HUES64 (cell line): ENCODE results near the gene LTV1.
"Not testable (repeated sequence)": the region's sequence is repeated elsewhere in the genome, so short reads cannot be mapped to it uniquely, and the experiment has no call there.

Source experiments
- H3K27ac ChIP-seq: 2 replicates; pipeline ENCODE4 v1.7.0; 2013; ENCODE audit warnings: low read depth, low read length, inconsistent platforms
- H3K27me3 ChIP-seq: 2 replicates; pipeline ENCODE4 v1.6.1; 2013; ENCODE audit warnings: mild to moderate bottlenecking, low read length; ENCODE audit not compliant: insufficient read depth
- H3K36me3 ChIP-seq: 2 replicates; pipeline ENCODE4 v1.6.1; 2013; ENCODE audit warnings: mild to moderate bottlenecking, low read length; ENCODE audit not compliant: insufficient read depth
- H3K4me1 ChIP-seq: 2 replicates; pipeline ENCODE4 v1.6.1; 2013; ENCODE audit warnings: mild to moderate bottlenecking, low read length, moderate library complexity; ENCODE audit not compliant: insufficient read depth
- H3K4me3 ChIP-seq: 2 replicates; pipeline ENCODE4 v1.5.1; 2013; ENCODE audit warnings: mild to moderate bottlenecking, low read length, moderate library complexity
- H3K9ac ChIP-seq: 2 replicates; pipeline ENCODE4 v1.6.1; 2013; ENCODE audit warnings: mild to moderate bottlenecking, low read depth, low read length
- H3K9me3 ChIP-seq: 2 replicates; pipeline ENCODE4 v1.6.1; 2013; ENCODE audit warnings: low read depth, low read length; ENCODE audit not compliant: insufficient read depth
- WGBS: fragments of 150-250, 120-280 bp; methylation state at CpG from one replicate; pipeline ENCODE4 v1.1.7; 2013; ENCODE audit warnings: missing lambda C conversion rate; 5-methylcytosine and 5-hydroxymethylcytosine counted together

Gene LTV1

DNA sequence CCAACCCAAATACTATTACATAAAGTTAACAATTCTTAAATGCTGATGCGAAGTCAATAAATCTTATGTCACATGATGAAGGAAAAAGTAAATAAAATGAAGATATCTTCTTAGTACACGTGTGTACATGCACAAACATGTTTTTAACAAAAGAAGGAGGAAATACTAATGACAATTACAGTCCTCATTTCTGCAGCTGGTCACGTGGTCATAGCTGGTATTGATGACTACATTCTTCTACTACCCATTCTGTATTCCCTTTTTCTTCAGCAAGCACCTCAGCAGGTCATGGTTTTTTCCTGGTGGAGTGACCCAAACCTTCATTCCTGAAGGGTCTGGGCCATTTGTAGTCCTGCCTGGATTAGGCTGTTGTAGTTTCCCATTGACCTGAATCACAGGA, 25.7 kb downstream of the LTV1 start:
- H3K4me1 ChIP-seq, H3K4me3 ChIP-seq, H3K9ac ChIP-seq, H3K27ac ChIP-seq, H3K9me3 ChIP-seq, H3K27me3 ChIP-seq: not testable (repeated sequence)
- WGBS: 84% methylated on average over 2 of the region's 3 CpGs
- H3K36me3 ChIP-seq: peaks cover 17% of the 10 kb centered on the region

DNA sequence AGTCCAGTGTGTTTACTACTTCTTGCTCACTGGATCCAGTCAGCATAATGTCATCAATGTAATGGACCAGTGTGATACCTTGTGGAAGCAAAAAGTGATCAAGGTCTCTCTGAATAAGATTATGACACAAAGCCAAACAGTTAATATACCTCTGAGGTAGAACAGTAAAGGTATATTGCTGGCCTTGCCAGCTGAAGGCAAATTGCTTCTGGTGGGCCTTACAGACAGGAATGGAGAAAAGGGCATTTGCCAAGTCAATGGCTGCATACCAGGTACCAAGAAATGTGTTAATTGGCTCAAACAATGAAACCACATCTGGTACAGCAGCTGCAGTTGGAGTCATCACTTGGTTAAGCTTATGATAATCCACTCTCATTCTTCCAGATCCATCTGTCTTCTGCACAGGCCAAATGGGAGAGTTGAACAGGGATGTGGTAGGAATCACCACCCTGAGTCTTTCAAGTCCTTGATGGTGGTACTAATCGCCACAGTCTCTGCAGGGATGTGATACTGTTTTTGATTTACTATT, 28.1 kb downstream of the LTV1 start:
- H3K4me3 ChIP-seq, H3K27me3 ChIP-seq, H3K9me3 ChIP-seq, H3K4me1 ChIP-seq, H3K9ac ChIP-seq, H3K36me3 ChIP-seq, H3K27ac ChIP-seq: not testable (repeated sequence)
- WGBS: 79% methylated on average over 1 of the region's 1 CpG

DNA sequence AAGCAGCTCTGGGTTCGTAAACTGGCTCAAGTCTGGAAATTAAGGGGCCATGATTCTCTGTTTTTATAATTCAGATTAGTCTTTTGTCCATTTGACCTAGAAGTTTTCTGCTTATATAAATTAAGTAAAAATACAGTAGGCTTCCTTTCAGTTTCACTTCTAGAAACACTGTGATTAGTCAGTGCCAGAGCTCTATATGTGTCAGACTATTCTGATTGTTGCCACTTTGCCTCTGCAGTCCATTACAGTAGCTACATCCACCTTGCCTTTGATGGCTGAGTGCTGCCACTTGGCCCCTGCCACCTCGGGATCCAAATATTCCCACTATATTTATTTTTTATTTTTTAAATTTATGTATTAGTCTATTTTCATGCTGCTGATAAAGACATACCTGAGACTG, 29.1 kb downstream of the LTV1 start:
- WGBS: 88% methylated on average over 1 of the region's 2 CpGs
- Histone ChIP-seq H3K27me3 (no peaks in the 10 kb centered on the region), H3K27ac (no peak overlapping the region)

DNA sequence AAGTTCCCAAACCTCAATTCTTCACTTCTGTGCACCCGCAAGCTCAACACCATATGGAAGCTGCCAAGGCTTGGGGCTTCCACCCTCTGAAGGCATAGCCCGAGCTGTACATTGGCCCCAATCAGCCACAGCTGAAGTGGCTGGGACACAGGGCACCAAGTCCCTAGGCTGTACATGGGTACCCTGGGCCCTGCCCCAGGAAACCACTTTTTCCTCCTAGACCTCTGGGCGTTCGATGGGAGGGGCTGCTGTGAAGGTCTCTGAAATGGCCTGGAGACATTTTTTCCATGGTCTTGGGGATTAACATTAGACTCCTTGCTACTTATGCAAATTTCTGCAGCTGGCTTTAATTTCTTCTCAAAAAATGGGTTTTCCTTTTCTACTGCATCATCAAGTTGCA, 30.5 kb downstream of the LTV1 start:
- 95% methylated on average over 4 of the region's 4 CpGs for WGBS
- H3K4me3 ChIP-seq, H3K9ac ChIP-seq: not testable (repeated sequence)

More for the DNA sequence above, 29.1 kb downstream of the LTV1 start:
- Histone ChIP-seq H3K36me3 (no peaks in the 10 kb centered on the region), H3K9me3 (peaks cover 3% of the 10 kb centered on the region; the same call in 1 of the 2 replicates), H3K4me3 (no peak overlapping the region), H3K4me1 (no peaks in the 10 kb centered on the region), H3K9ac (no peak overlapping the region)

DNA sequence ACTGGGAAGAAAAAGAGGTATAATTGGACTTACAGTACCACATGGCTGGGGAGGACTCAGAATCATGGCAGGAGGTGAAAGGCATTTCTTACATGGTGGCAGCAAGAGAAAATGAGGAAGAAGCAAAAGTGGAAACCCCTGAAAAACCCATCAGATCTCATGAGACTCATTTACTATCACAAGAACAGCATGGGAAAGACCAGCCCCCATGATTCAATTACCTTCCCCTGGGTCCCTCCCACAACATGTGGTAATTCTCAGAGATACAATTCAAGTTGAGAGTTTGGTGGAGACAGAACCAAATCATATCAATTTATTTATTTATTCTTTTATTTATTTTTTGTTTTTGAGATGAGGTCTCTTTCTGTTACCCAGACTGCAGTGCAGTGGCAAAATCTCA, 31.4 kb downstream of the LTV1 start:
- H3K4me3 ChIP-seq, H3K27me3 ChIP-seq, H3K36me3 ChIP-seq, H3K9ac ChIP-seq, H3K27ac ChIP-seq, H3K4me1 ChIP-seq, H3K9me3 ChIP-seq: not testable (repeated sequence)

More for the DNA sequence above, 30.5 kb downstream of the LTV1 start:
- H3K4me1 ChIP-seq, H3K27me3 ChIP-seq, H3K27ac ChIP-seq, H3K36me3 ChIP-seq, H3K9me3 ChIP-seq: not testable (repeated sequence)

DNA sequence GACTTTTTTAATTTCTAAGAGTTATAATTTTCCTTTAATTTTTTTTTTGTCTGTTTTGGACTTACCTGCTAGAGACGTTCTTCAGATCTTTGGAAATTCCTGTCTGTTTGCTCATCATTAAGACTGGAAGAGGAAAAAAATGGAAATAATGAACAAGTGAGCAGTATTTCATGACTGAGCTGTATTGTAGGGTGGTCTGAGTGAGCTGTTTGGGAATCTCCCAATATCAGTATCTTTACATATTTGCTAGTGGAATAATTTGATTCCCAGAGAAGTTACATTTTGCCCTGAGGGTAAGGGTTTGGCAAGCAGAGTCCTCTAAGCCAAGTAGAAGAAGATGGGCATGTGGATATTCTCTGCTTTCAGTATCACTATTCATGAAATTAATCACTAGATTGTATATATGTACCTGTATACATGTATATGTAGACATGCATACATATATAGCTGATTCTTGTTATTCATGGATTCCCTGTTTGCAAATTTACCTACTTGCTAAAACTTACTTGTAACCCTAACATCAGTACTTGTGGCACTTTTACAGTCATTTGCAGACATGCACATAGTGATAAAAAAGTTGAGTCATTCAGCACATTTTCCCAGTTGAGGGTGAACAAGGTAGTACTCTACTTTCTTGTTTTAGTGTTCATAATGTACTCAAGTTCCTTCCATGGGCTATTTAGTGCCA, 34.6 kb downstream of the LTV1 start:
- Histone ChIP-seq H3K9ac (no peak overlapping the region), H3K27me3 (no peaks in the 10 kb centered on the region), H3K9me3 (peaks cover 3% of the 10 kb centered on the region; the same call in 1 of the 2 replicates), H3K27ac (no peak overlapping the region), H3K4me3 (no peak overlapping the region), H3K4me1 (no peaks in the 10 kb centered on the region), H3K36me3 (no peaks in the 10 kb centered on the region)
- 96% methylated on average over 1 of the region's 1 CpG for WGBS

DNA sequence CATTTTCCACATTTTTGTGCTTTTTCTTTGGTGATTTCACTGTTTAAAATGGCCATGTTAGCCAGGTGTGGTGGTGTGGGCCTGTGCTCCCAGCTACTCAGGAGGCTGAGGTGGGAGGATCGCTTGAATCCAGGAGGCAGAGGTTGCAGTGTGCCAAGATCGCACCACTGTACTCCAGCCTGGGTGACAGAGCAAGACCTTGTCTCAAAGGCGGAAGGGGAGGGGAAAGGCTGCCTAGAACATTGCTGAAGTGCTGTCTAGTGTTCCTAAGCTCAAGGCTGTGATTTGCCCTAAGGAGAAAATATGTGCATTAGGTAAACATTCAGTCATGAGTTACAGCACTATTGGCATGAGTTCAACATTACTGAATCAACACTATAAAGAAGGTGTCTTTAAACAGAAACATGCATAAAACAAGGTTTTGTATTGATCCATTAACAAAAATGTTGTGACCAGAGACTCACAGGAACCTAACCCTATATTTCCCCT, 35.2 kb downstream of the LTV1 start:
- Histone ChIP-seq H3K4me1 (no peaks in the 10 kb centered on the region), H3K36me3 (no peaks in the 10 kb centered on the region), H3K27me3 (no peaks in the 10 kb centered on the region), H3K9me3 (peaks cover 3% of the 10 kb centered on the region; the same call in 1 of the 2 replicates), H3K4me3 (no peak overlapping the region), H3K27ac (no peak overlapping the region), H3K9ac (no peak overlapping the region)
- 92% methylated on average over 3 of the region's 3 CpGs for WGBS

DNA sequence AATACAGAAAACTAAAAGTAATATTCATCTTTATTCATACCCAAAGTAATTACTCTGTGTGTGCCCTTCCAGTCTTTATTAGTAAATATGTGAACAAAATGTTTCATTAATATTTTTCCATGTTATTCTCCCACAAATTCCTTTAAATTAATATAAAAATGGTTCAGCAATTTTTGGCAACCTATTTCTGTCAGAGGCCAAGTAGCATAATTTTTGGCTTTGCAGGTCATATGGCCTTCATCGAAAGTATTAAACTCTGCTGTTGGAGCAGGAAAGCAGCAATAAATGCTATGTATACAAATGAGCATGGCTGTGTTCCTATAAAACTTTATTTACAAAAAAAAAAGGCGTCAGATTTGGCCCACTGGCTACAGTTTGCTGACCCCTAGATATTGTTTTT, 37.3 kb downstream of the LTV1 start:
- Histone ChIP-seq H3K4me1 (no peaks in the 10 kb centered on the region), H3K4me3 (no peak overlapping the region), H3K9me3 (no peaks in the 10 kb centered on the region), H3K27me3 (no peaks in the 10 kb centered on the region), H3K27ac (no peak overlapping the region), H3K36me3 (no peaks in the 10 kb centered on the region), H3K9ac (no peak overlapping the region)
- WGBS: 95% methylated on average over 2 of the region's 2 CpGs

DNA sequence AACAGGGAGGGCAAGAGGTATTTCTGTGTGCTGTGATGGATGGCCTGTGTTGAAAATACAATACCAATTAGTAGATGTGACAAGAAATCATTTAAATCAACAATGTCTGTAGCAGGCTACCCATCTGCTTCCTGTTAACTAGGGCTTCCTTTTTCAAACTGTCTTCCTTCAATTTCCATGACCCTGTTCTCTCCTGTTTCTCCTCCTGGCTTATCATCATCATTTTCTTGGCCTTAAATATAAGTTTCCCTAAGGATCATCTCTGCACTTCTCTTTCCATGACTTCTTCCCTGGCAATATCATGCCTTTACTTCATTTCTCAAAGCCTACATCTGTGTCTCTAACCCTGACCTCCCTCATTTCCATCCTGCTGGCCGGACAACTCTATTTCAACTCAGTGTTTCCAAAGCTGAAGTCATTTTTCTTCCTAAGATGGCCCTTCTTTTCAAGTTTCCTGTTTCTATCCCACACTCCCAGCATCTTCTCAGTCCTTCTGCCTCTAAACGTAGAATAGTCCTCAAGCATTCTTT, 39.3 kb downstream of the LTV1 start:
- H3K27me3 ChIP-seq: no peaks in the 10 kb centered on the region
- no peaks in the 10 kb centered on the region for H3K36me3 ChIP-seq
- whole genome bisulfite sequencing: 90% methylated on average over 2 of the region's 2 CpGs
- no peak overlapping the region for H3K4me3 ChIP-seq
- no peaks in the 10 kb centered on the region for H3K9me3 ChIP-seq
- no peak overlapping the region for H3K9ac ChIP-seq
- no peaks in the 10 kb centered on the region for H3K4me1 ChIP-seq
- H3K27ac ChIP-seq: no peak overlapping the region

DNA sequence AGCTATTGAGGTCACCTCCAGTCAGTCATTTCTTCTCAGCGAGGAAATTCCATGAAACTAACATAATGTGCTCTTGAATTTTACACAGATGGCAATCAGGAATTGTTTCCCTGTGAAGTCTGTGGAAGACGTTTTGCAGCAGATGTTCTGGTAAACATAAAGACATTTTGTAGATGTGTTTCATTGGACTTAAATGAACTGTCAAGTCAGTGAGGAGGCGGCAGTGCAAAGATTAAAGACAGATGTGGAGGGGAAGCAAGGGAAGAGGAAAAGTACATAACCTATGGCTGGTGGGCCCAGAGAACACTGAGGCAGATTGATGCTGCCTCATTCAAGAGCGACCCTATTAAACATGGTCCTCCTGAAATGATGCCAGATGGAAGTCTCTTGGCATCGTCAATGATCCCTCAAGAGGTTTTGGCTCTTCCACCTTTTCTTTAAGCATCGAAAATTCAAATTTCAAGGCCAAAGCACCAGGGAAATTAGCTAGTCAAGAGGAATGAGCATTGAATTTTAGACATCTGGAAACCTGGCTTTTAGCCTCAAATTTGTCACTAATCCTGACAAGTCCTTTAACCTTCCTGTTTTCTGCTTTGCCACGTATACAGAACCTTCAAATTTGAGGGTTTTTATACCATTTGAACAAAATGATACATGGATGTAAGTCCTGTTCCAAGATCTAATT, 41.2 kb downstream of the LTV1 start:
- 90% methylated on average over 7 of the region's 7 CpGs for WGBS
- Histone ChIP-seq H3K27ac (no peak overlapping the region), H3K4me1 (no peaks in the 10 kb centered on the region), H3K9ac (no peak overlapping the region), H3K27me3 (no peaks in the 10 kb centered on the region), H3K4me3 (no peak overlapping the region), H3K36me3 (no peaks in the 10 kb centered on the region), H3K9me3 (no peaks in the 10 kb centered on the region)

DNA sequence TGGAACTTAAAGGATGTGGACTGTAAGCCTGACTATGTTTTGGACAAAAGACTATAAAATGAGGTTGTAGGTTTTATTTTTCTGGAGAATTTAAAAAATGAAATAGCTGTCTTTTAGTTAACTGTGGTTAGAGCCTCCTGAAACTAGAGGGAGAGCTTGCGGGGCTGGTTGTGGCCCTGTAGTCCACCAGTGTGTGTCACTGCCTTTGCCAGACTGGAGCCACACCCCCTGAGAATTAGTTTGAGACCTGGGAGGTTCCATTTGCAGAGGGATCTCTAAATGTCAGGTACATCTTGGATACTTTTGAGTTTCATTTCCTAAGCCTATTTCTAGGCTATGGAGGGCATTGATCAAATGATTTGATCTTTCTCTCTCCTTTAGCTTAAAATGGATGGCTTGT, 42.0 kb downstream of the LTV1 start:
- Histone ChIP-seq H3K9me3 (no peaks in the 10 kb centered on the region), H3K4me1 (no peaks in the 10 kb centered on the region), H3K9ac (no peak overlapping the region), H3K27ac (no peak overlapping the region), H3K36me3 (no peaks in the 10 kb centered on the region), H3K4me3 (no peak overlapping the region), H3K27me3 (no peaks in the 10 kb centered on the region)
- WGBS: 91% methylated on average over 1 of the region's 1 CpG
